HEK293T (cell line): ENCODE results near the gene EYS.

Experiments
- CTCF ChIA-PET: fragments of 350-600 bp; formaldehyde crosslinking; extraction: SDS; loops from one replicate; lab custom pipeline; 2021; ENCODE audit warnings: antibody characterized with exemption, inconsistent platforms; lab: Yijun Ruan, JAX
- POLR2A ChIA-PET: fragments of 350-600 bp; formaldehyde crosslinking; extraction: SDS; loops from one replicate; lab custom pipeline; 2020; ENCODE audit warnings: antibody characterized with exemption, inconsistent platforms; lab: Yijun Ruan, JAX
- DNase-seq: peaks from one replicate; pipeline ENCODE4 v3.0.0; 2012; ENCODE audit warnings: mixed read lengths; ENCODE audit errors: extremely low spot score
- ARNT ChIP-seq: fragments of 450-650 bp; IDR thresholded peaks from 2 replicates; pipeline ENCODE4 v1.6.1; 2017; ENCODE audit warnings: mild to moderate bottlenecking
- BHLHE40 ChIP-seq: fragments of 450-650 bp; IDR thresholded peaks from 2 replicates; pipeline ENCODE4 v1.6.1; 2016; ENCODE audit warnings: mild to moderate bottlenecking, moderate library complexity, borderline replicate concordance
- CTBP1 ChIP-seq: fragments of 450-650 bp; IDR thresholded peaks from 2 replicates; pipeline ENCODE4 v1.6.1; 2016; ENCODE audit warnings: borderline replicate concordance
- ELF4 ChIP-seq: fragments of 450-650 bp; IDR thresholded peaks from 2 replicates; pipeline ENCODE4 v1.6.1; 2017; ENCODE audit warnings: antibody characterized with exemption
- FOXA1 ChIP-seq: fragments of 450-650 bp; IDR thresholded peaks from 2 replicates; pipeline ENCODE4 v1.6.1; 2016; ENCODE audit warnings: mild to moderate bottlenecking
- FOXK2 ChIP-seq: fragments of 450-650 bp; IDR thresholded peaks from 2 replicates; pipeline ENCODE4 v1.6.1; 2016; ENCODE audit warnings: mild to moderate bottlenecking
- FOXM1 ChIP-seq: fragments of 450-650 bp; IDR thresholded peaks from 2 replicates; pipeline ENCODE4 v1.6.1; 2017; ENCODE audit warnings: mild to moderate bottlenecking, borderline replicate concordance
- HDGF ChIP-seq: fragments of 450-650 bp; IDR thresholded peaks from 2 replicates; pipeline ENCODE4 v1.6.1; 2017; ENCODE audit warnings: antibody characterized with exemption, borderline replicate concordance
- L3MBTL2 ChIP-seq: fragments of 450-650 bp; conservative IDR thresholded peaks from 2 replicates; pipeline ENCODE4 v1.6.1; 2016; ENCODE audit warnings: mild to moderate bottlenecking
- LEF1 ChIP-seq: fragments of 450-650 bp; IDR thresholded peaks from 2 replicates; pipeline ENCODE4 v1.6.1; 2017; ENCODE audit warnings: mild to moderate bottlenecking, borderline replicate concordance
- NFRKB ChIP-seq: fragments of 450-650 bp; IDR thresholded peaks from 2 replicates; pipeline ENCODE4 v1.6.1; 2016; ENCODE audit warnings: mild to moderate bottlenecking, moderate library complexity
- PKNOX1 ChIP-seq: fragments of 450-650 bp; IDR thresholded peaks from 2 replicates; pipeline ENCODE4 v1.6.1; 2016
- SP1 ChIP-seq: fragments of 450-650 bp; IDR thresholded peaks from 2 replicates; pipeline ENCODE4 v1.6.1; 2017
- SUZ12 ChIP-seq: fragments of 450-650 bp; IDR thresholded peaks from 2 replicates; pipeline ENCODE4 v1.6.1; 2016; ENCODE audit warnings: mild to moderate bottlenecking
- TARDBP ChIP-seq: fragments of 450-650 bp; IDR thresholded peaks from 2 replicates; pipeline ENCODE4 v1.6.1; 2016
- ZNF384 ChIP-seq: fragments of 450-650 bp; IDR thresholded peaks from 2 replicates; pipeline ENCODE4 v1.6.1; 2016

EYS gene

GRCh38 chr6:64084185-64084663 lies 1622.8 kb downstream of the EYS start:
- POLR2A ChIA-PET: no interaction called here
- TF ChIP-seq SUZ12: no peak
- no peak for TF ChIP-seq SP1
- TF ChIP-seq FOXM1: no peak
- no peak for TF ChIP-seq ZNF384
- no peak for TF ChIP-seq TARDBP
- no peak for TF ChIP-seq L3MBTL2
- TF ChIP-seq NFRKB: no peak
- TF ChIP-seq LEF1: no peak
- TF ChIP-seq FOXK2: no peak
- no peak for TF ChIP-seq PKNOX1
- TF ChIP-seq HDGF: no peak
- CTCF ChIA-PET: no interaction called here
- DNase-seq: no peak

- CTCF ChIA-PET: no interaction called here
- no peak for DNase-seq
- no peak for TF ChIP-seq FOXA1
- no peak for TF ChIP-seq HDGF
- no peak for TF ChIP-seq ARNT
- POLR2A ChIA-PET: no interaction called here
Measured at GRCh38 chr6:64083261-64083660, 1623.8 kb downstream of the EYS start.

- TF ChIP-seq L3MBTL2: no peak
- TF ChIP-seq BHLHE40: no peak
- TF ChIP-seq SP1: no peak
- TF ChIP-seq NFRKB: no peak
- TF ChIP-seq HDGF: no peak
- no peak for TF ChIP-seq LEF1
- TF ChIP-seq FOXK2: no peak
- no peak for TF ChIP-seq PKNOX1
- no peak for TF ChIP-seq FOXA1
- TF ChIP-seq SUZ12: no peak
- TF ChIP-seq TARDBP: no peak
- no peak for TF ChIP-seq ELF4
- TF ChIP-seq ARNT: no peak
- no peak for TF ChIP-seq ZNF384
- TF ChIP-seq FOXM1: no peak
- TF ChIP-seq CTBP1: no peak
- DNase-seq: no peak
- POLR2A ChIA-PET: no interaction called here
- CTCF ChIA-PET: no interaction called here
Measured at GRCh38 chr6:64081453-64081852, 1625.6 kb downstream of the EYS start.

GRCh38 chr6:64074981-64075380 lies 1632.0 kb downstream of the EYS start:
- TF ChIP-seq HDGF (no peak), L3MBTL2 (no peak), BHLHE40 (no peak), CTBP1 (no peak), SP1 (no peak)
- no peak for DNase-seq
- POLR2A ChIA-PET: no interaction called here
- CTCF ChIA-PET: no interaction called here

GRCh38 chr6:64072686-64073085 lies 1634.3 kb downstream of the EYS start:
- no peak for DNase-seq
- ChIA-PET CTCF (no interaction called here), POLR2A (no interaction called here)
- no peak for TF ChIP-seq ZNF384
- no peak for TF ChIP-seq ARNT
- TF ChIP-seq L3MBTL2: no peak
- TF ChIP-seq NFRKB: no peak
- no peak for TF ChIP-seq PKNOX1
- no peak for TF ChIP-seq HDGF

GRCh38 chr6:64064919-64065318 lies 1642.1 kb downstream of the EYS start:
- ChIA-PET CTCF (interaction anchor here (0.7 kb wide), 1 partner anchor 36 kb away, joined by 4 read pairs; no protein-coding TSS in a partner anchor), POLR2A (no interaction called here)
- no peak for DNase-seq
- TF ChIP-seq FOXA1 (no peak), PKNOX1 (no peak)

- ChIA-PET CTCF (no interaction called here), POLR2A (no interaction called here)
- DNase-seq: no peak
- TF ChIP-seq PKNOX1 (no peak), HDGF (no peak), FOXA1 (no peak), NFRKB (no peak), FOXK2 (no peak), BHLHE40 (no peak), CTBP1 (no peak), SP1 (no peak), L3MBTL2 (no peak), ELF4 (no peak), ZNF384 (no peak), FOXM1 (no peak), ARNT (no peak), TARDBP (no peak), SUZ12 (no peak), LEF1 (no peak)
Measured at GRCh38 chr6:64062960-64063683, 1643.9 kb downstream of the EYS start.
